ENCODE data around the gene MACROD2.
"Not testable (repeated sequence)": the region's sequence is repeated elsewhere in the genome, so short reads cannot be mapped to it uniquely, and the experiment has no call there.

Gene MACROD2

DNA sequence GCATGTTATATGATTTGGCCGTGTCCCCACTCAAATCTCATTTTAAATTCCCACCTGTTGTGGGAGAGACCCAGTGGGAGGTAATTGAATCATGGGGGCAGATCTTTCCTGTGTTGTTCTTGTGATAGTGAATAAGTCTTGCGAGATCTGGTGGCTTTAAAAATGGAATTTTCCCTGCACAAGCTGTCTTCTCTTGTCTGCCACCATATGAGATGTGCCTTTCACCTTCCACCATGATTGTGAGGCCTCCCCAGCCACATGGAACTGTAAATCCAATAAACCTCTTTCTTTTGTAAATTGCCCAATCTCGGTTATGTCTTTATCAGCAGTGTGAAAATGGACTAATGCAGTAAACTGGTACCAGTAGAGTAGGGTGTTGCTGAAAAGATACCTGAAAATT lies 986.2 kb downstream of the MACROD2 start:
- not testable (repeated sequence) for DNase-seq

DNA sequence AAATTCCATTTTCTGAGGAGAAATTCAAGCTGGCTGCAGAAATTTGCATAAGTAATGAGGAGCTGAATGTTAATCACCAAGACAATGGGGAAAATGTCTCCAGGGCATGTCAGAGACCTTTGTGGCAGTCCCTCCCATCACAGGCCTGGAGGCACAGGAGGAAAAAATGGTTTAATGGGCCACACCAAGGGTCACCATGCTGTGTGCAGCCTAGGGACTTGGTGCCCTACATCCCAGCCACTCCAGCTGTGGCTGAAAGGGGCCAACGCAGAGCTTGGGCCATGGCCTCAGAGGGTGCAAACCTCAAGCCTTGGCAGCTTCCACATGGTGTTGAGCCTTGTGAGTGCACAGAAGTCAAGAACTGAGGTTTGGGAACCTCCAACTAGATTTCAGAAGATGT lies 987.0 kb downstream of the MACROD2 start:
- DNase-seq, result not testable (repeated sequence)

DNA sequence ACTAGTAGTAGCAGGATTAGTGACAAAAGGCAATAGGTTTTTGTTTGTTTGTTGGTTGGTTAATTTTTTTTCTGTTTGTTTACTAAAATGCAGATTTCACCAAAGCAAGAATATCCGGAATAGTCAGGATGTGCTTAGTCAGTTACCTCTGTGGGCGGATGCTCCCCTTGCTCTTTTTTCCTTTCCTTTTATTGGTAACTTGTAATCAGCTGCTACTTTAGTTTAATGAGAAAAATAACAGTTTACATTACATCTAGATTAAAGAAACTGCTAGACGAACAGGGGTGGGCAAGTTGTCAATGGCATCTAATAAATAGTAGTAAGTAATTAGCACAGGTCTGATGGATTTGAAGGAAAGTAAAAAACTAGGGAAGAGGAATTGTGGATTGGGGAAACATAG lies 989.0 kb downstream of the MACROD2 start:
- DNase-seq, result no peak

DNA sequence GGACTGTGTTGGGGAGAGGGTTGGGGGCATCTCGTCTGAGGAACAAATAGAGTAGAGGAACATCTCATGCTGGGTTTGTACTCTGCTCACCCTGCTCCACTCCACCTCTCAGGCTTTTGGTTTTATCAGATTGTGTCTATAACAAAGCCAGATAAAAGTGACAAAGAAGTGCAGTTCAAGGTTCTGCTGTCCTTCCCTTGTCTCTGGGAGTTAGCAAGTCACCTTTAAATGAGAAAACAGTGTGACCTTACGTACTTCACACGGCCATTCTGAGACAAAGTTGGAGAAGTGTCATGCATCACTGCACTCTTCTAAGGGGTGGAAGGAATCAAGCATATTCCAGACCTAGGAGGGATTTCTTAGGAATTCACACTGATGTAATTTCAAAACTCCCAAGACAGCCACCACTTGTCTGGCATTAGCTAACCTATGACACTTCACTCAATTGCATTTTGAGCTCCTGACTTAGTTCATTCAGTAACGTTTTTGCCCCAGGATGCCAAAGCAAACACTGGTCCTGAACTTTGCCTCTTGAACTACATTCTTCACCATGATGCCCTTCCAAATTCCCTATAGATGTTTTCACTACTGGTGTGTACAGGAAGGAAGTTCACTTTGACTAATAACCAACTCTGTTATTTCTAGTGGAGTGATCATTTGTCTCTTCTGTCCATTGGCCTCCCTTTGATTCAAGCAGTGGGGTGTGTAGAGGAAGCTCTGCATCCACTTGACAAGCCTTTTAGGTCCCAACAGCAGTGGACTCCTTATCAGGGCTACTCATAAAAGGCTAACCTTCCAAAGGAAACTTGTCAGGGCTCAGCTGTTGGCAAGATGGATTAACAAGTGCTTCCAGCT lies 989.7 kb downstream of the MACROD2 start:
- no peak for DNase-seq

DNA sequence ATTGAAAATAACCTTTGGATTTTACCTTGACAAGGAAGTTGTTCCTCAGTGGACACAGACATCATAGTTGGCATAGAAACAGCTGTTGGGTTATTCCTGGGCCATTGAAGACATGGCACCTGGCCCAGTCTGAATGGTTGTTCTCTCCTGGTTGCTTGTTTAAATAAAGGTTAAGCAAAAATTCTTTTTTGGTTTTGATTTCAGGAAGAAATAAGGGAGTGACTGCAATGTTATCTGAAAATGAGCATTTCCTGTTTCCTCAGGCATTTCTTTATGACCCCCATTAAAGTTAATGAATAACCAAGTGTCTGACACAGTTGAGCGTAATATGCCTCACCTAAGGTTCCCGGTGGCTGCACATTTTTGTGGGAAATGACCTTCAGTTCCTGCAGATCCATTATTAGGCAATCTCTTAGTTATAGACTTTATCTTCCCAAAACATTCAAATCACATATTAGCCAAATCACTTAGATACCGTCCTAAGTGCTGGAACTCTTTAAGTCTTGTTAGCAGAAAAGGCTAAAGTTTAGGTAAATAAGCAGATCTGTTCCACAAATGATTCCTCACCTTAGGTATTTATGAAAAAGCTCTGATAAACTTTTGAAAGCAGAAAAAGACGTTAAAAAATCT lies 990.8 kb downstream of the MACROD2 start:
- no peak for DNase-seq

DNA sequence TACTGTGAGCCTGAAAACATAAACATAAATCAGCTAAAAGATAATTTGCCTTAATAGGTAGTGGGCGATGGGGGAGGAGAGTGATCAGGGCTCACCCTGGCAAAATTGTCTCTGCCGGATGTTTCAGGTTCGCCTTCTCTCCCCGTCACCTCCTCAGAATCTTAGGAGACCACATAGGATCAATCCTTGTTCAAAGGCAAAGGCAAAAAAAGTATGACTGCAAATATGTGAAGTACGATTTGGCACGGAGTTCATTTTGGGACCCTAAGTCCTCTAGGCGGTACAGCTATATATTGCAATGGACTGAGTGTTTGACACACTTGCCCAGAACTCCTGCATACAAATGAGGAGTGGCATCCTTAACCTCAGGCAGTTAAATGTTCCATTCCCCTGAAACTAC lies 991.3 kb downstream of the MACROD2 start:
- DNase-seq, result no peak

DNA sequence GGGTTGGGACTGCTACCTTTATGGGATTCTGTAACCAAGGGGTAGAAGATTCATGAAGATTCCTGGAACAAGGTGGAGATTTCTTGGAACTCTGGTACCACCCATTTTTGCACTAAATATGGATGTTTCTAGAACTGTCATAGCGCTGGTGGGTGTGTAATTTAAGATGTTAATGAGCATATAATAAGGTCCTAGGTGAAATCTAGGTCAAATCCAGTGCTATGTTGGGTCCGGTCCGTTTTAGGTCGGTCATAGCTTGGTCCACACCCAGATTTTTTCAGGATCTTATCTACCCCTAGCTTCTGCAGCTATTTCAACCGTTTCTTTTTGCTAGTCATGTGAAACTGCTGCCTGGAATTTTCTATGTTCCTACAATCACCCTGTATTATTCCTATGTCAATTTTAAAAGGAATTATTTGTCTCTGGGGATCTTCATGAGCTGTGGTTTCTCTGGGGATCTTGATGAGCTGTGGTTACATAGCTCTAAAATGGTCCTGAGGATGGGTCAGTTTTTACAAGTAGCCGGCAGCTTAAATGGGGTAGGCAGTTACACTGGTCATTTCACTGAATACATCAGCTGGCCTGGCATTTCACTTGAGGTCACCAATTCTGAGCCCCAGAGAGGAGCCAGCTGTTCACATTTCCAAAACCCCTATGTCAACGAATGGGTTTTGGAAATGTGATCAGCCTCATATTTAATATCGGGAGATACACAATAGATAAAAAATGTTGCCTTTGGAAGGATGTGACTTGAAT lies 994.4 kb downstream of the MACROD2 start:
- DNase-seq, result no peak

DNA sequence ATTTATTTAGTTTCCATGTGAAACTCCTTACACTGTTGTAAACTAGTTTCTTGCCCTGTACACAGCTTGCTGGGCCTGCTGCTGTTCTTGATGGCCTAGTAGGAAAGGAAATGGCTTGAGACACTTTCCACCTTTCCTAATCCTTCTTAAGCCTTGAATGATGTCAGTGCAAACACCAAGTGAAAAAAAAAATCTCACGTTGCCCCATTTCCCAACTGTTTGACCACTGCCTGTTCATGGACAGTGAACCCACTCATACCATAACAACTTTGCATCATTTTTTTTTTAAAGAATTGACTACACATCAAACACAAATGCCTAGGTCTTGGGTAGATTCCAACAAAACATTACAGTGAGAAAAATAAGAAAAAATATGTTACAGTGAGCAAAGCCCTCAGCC lies 995.7 kb downstream of the MACROD2 start:
- DNase-seq, result no peak

DNA sequence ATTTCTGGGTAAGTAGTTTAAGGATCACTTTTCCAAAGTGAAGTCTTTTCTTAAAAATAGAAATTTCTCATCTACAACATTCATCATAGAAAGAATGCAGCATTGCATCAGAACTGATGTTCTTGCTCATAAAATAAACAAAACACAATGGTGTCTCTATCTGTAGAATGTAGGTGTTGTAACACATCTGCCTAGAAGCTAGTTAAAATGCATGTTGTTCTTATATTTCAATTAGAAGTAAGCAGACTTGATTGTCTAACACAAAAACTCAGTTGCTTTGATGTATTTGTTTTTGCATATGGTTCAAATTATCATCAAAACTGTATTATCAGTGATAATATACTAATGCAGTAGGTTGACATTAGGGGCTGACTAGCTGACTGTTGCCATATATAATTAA lies 996.8 kb downstream of the MACROD2 start:
- no peak for DNase-seq

DNA sequence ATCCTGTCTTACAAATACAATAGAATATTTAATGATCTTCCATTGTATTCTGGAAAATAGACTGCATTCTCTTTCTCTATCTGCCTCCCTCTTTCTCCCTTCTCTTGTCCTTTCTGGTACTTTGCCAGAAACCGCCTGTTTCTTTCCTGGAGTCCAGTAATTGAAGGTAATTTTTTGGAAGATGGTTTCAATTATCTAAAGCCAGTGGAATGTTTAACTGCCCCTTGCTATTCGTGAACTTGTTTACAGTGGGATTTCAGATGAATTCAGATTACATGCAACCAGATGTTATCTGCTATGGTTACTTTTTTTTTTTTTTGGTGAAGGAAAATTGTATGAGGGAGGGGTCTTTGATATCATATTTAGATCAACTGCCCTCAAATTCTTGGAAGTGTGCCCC lies 997.6 kb downstream of the MACROD2 start:
- no peak for DNase-seq

DNA sequence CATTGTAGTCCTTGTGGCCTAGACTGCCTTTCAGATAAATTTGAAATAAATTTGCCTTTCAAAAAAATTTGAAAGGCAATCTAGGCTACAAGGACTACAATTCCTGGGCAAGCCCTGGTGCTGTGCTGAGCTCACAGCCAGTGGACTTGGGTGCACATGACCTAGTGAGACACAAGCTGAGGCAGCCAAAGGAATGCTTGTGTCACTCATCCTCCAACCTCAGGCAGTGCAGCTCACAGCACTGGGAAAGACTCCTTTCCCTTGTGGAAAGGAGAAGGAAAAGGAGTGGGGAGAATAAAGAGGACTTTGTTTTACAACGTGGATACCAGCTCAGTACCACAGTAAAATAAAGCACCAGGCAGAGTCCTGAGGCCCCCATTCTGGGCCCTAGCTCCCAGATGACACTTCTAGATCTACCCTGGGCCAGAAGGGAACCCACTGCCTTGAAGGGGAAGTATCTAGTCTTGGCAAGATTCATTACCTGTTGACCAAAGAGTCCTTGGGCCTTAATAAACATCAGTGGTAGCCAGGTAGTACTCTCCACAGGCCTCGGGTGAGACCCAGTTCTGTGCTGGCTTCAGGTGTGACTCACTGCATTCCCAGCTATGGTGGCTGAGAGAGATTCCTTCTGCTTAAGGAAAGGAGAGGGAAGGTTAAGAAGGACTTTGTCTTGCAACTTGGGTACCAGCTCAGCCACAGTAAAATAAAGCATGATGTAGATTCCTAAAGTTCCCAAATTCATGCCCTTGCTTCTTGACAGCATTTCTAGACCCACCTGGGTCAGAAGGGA lies 1001.8 kb downstream of the MACROD2 start:
- DNase-seq, result no peak

DNA sequence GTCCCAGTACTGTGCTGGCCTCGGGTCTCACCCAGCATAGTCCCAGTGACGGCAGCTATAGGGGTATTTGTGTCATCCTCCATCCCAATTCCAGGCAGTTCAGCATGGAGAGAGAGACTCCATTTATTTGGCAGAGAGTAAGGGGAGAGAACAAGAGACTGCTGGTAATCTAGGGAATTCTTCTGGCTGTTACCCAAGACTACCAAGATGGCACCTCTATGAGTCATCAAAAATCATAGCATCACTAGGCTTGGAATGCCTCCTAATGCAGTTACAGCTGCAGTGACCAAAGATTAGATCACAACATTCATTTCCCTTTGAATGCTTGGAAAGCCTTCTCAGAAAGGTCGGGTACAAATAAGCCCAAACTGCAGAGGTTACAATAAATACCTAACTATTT lies 1002.5 kb downstream of the MACROD2 start:
- DNase-seq, result no peak

DNA sequence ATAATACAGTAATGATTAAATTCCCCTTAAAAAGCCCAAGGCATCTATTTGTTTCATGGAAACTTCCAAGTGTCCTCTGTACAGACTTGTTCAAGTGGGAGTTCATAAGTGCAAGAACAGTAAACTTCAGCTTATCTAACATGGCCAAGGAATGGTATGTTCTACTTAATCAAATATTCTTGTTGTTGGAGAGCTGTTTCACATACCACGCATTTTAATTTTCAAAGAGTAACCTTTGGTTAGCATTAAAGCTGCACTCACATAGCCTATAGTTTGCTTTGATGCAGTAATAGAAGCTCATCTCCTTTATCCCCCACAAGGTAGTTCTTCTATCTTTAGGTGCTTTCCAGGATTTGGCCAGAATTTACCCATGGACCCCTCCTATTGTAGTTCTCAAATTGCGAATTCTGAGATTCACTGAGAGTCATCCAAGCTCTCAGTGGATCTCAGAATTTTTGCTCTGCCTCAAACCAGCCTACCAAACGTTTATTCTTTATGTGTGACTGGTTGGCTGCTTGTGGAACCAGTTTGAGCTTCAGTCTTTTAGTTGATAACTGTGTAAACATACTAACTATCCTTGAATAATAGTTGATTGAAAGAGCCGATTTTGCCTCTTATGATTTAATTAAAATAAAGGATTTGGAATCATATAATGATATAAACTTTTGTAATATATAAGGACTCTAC lies 1010.1 kb downstream of the MACROD2 start:
- no peak for DNase-seq

DNA sequence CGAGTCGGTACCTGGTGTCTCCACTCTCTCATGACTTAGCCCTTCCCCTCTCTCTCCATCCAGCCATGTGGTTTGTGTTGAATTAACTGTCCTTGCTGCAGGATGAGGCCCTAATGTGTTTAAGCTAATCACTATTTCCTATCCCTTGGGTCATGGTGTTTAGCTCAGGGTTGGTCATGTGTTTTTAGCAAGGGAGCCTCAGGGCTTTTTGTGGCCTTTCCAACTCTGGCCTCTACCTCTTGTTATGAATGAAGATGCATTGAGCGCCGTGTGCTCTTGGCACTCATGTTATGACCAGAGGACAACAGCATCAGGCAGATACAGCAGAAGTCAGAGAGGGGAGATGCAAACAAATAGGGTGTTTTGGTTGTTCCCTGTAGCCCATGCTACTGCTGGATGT lies 1016.3 kb downstream of the MACROD2 start:
- DNase-seq, result no peak

DNA sequence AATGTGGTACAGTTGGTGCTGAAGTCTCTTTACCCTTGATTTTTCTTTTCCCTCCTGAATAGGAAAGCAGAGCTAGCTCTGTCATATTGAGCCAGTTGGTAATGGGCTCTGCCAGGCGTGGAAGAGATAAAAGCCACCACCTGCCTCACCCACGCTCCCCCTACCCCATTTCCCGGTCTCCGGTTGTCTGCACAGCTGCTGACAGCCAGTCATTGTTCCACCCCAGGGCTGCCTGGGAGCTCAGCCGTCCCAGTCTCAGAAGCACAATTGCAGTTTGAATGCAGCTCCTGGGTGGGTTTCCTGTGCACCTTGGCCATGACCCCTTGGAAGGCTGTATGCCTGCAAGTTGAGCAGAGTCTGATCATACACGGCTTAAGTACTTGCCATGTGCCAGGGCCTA lies 1017.2 kb downstream of the MACROD2 start:
- DNase-seq, result no peak

DNA sequence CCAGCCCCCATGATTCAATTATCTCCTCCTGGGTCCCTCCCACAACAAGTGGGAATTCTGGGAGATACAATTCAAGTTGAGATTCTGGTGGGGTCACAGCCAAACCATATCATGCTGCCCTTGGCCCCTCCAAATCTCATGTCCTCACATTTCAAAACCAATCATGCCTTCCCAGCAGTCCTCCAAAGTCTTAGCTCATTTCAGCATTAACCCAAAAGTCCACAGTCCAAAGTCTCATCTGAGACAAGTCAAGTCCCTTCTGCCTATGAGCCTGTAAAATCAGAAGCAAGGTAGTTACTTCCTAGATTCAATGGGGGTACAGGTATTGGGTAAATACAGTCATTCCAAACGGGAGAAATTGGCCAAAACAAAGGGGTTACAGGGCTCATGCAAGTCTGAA lies 1021.6 kb downstream of the MACROD2 start:
- not testable (repeated sequence) for DNase-seq

DNA sequence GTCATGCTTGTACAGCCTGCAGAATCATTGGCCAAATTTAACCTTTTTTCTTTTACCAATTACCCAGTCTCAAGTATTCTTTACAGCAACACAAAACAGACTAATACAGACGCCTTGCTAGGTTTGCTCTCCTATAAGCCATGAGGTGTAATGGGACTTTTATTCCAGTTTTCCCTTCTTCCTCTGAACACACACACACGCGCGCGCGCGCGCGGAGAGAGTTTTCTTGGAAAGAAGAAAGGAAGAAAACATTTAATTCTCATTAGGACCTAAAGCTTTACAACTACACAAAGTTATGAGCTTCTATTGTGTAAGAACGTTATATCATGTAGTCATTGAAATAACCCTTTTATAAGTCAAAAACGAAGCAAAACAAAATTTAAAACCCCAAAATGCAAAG lies 1023.6 kb downstream of the MACROD2 start:
- no peak for DNase-seq

DNA sequence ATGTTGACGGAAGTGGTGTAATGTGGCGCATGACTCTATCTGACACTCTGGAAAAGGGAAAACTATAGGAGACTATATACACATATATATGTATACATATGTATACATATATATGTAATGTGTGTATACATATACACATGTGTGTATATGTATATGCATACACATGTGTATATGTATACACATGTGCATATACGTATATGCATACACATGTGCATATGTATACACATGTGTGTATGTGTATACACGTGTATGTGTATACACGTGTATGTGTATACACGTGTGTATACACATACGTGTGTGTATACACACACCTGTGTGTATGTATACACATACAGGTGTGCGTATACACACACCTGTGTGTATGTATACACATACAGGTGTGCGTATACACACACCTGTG lies 1025.5 kb downstream of the MACROD2 start:
- no peak for DNase-seq

DNA sequence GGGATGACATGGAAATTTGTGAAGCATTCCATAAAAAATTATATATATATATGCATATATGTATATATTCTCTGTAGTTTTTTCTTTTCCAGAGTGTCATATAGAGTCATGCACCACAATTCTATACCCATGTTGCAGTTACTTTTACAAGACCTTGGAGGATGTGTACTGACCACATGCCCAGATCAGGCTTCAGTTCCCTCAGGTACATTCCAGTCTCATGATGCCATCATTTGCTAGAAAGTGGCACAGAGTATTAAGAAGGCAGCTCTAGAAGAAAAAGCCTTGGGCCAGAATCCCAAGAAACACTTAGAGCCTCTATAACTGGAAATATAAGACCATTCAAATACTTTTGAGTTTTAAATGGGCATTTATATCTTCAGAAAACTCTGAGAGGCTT lies 1027.6 kb downstream of the MACROD2 start:
- DNase-seq, result no peak

DNA sequence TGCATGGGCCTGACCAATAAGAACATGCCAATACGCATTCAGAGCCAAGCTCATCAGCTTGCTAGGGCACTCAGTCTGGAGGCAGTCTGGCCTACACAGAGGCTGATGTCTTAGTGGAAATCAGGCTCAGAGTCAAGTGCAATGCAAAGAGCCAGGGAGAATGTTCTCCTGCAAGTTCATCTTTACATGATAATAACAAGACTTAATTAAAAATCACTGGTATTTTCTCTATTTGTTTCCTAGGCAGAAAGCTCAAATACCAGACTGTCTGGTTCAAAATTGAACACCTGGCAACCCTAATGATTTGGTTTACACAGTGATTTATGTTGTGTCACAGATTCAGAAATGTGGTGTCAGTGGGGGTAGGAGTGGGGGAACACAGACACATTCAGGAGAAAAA lies 1031.4 kb downstream of the MACROD2 start:
- no peak for DNase-seq

DNA sequence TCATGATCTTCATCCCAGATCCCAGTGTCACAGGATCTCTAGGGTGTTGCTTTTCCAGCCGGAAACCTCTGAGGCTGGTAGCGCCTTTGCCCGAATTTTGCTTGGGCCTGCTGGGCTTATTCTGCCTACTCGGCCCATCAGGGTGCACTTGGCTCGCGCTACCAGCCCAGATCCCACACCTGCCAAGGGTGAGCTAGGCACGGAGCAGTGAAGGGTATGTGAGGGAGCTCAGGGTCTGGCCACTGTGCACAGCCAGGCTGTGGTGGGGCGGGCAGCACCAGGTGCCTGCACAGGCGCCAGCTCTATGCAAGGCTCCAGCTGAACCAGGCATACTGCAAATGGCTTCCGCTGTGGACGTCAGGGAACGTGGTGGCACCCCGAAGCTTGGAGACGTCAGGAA lies 1035.5 kb downstream of the MACROD2 start:
- no peak for DNase-seq

DNA sequence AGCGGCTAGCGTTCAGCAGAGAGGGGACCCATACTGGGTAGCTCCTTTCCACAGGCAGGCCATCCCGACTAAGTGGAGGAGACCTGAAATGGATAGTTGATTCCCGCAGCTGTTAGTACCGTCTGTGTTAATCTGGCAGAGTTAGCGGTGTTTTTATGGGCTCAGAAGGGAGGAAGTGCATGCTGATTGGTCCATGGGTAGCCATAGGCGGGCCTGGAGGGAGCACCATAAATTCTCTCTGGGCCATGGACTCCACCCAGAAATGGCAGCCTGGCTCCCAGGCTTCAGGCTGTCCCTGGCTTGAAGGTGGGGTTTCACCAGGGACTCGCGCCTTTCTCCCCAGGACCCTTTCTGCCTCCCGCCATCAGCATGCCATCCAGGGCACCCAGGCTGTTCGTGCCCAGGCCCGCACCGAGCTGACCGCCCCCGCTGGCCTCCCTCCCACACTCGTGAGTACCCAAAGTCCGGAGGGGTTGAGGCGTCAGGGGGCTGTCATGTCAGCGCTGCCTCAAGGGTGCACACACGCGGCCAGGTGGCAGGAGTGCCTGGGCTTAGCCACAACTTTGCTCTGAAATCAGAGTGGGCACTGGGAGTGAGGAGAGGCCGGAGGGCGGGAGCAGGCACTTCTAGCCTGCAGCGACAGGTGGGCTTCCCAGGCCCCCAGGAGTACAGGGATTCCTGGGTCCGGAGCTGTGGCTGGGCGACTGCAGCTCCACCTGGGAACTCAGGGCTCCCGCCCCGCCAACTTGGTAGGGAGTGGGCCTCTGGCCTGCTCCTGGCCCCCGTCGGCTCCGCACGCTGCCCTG lies 1036.4 kb downstream of the MACROD2 start:
- DNase-seq, result no peak
